ENCODE data around the gene BEND7. TPM values are rescaled to one million over a fixed set of nuclear protein-coding genes. Genes with fewer than 3 reads are reported as not detected.

Gene BEND7
- total RNA-seq, 1 experiment from 2014 or later = 3.1 TPM

DNA sequence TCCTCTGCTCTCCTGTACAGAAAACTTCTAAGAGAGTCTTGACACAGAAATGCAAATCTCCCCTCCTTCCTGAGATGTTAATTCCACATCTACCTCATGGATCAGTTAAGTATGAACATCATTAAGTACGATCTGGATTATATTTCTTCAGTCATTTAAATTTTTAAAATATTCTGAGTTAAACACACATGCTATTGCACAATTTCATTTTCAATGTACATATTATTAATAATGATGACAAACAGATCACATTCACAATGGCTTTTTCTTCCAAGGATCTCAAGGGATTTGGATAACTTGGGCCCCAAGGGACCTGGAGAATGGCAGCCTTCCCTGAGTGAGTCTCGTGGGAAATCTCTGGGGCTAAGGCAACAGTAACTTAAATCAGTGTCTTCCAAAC, 16.2 kb downstream of the BEND7 start:
- no peaks in the 10 kb centered on the region for H3K27me3 ChIP-seq (replicated peaks)
- no peaks in the 10 kb centered on the region for H3K4me1 ChIP-seq (replicated peaks)
- no peak for DNase-seq (ENCODE audit: low read depth in 1 of 2, low spot score in 2 of 2)
- H3K9me3 ChIP-seq (replicated peaks) = no peaks in the 10 kb centered on the region
- H3K4me3 ChIP-seq = no peak overlapping the region
- no peaks in the 10 kb centered on the region for H3K36me3 ChIP-seq
- no peak overlapping the region for H3K27ac ChIP-seq

DNA sequence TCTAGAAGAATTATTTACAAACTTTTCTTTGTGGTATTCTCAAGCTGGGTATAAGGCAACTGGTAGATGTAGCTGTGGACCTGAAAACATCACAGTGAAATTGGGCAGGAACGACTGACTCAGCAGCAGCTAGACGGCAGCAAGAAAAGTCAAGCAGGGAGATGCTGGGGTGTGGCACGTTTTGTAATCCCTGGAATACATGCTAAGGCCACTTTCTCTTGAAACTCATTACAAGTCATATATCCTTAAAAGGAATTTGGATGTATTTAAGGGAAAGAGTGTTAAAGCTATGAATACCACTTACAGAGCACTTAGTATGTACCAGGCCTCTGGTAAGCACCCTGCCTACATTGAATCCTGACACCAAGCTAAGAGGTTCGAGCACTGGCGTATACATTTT, 17.4 kb downstream of the BEND7 start:
- H3K27me3 ChIP-seq (replicated peaks) = no peaks in the 10 kb centered on the region
- no peaks in the 10 kb centered on the region for H3K36me3 ChIP-seq
- H3K4me3 ChIP-seq = no peak overlapping the region
- no peak overlapping the region for H3K27ac ChIP-seq
- H3K9me3 ChIP-seq (replicated peaks) = no peaks in the 10 kb centered on the region
- no peaks in the 10 kb centered on the region for H3K4me1 ChIP-seq (replicated peaks)
- no peak for DNase-seq (ENCODE audit: low read depth in 1 of 2, low spot score in 2 of 2)

DNA sequence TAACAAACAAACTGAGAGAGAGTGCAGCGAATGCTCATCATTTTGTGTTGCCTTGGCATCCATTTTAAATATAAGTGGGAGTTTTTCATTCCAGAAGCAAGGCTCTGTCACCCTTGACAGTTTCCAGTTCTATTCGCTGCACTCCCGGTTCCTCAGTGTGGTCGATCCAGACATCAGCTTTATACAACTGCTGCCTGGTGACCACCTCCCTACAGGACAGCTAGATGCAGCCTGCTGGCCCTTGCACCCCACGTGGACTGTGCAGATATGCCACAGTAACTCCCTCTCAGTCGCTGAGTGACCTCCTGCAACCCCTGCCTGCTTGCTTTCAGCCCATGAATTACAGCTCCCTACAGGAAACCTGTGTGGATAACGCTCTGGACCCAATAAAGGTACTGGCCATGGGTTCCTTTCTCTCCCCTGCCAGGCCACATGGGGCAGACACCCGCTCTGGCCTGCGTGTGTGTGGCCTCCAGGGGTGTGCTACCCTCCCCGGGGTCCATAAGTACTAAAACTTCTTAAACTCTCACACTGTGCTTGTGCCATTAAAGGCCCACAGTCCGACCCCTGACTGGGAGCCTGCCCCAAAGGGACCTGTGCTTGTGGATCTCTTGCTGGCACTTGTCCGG, 23.6 kb downstream of the BEND7 start:
- Histone ChIP-seq H3K27ac (no peak overlapping the region), H3K9me3 (replicated peaks) (no peaks in the 10 kb centered on the region), H3K27me3 (replicated peaks) (no peaks in the 10 kb centered on the region), H3K36me3 (no peaks in the 10 kb centered on the region), H3K4me3 (no peak overlapping the region), H3K4me1 (replicated peaks) (peaks cover 8% of the 10 kb centered on the region)
- DNase-seq (ENCODE audit: low read depth in 1 of 2, low spot score in 2 of 2) = no peak

DNA sequence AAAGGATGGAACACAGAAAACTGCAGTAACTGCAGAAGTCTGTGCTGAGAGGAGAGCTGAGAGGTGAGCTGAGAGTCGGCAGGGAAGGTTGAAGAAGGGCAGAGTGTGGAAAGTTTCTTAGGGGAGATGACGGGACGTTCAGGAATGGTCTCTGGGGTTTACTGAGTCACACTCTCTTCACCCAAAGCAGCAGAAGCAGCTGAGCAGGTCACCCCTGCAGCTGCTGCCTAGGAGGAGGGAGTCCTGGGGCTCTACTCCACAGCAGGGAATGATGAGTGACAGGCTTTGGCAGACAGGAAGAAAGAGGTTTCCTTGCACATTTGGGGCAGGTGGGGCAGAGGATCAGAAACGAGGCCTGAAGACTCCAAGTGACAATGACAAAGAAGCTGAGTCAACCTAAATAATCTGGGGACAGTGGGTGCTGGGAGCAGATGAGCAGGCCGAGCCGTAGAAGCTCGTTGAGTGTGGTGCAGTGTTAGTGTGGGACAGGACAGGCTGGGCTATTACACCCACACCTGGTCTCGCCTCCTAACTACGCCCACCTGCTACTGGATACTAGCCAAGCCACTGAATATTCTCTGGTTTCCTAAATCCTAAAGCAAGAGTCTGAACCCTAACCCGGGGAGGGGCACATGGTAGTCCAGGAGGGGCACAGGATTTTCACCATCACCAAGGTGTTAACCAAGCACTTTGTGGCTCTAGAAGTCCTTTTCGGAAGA, 24.9 kb downstream of the BEND7 start:
- Histone ChIP-seq H3K9me3 (replicated peaks) (no peaks in the 10 kb centered on the region), H3K27me3 (replicated peaks) (no peaks in the 10 kb centered on the region), H3K27ac (no peak overlapping the region), H3K4me1 (replicated peaks) (peaks cover 8% of the 10 kb centered on the region), H3K4me3 (no peak overlapping the region), H3K36me3 (no peaks in the 10 kb centered on the region)
- peak in 1 of 2 experiments; percentile 6 for DNase-seq (ENCODE audit: low read depth in 1 of 2, low spot score in 2 of 2)

DNA sequence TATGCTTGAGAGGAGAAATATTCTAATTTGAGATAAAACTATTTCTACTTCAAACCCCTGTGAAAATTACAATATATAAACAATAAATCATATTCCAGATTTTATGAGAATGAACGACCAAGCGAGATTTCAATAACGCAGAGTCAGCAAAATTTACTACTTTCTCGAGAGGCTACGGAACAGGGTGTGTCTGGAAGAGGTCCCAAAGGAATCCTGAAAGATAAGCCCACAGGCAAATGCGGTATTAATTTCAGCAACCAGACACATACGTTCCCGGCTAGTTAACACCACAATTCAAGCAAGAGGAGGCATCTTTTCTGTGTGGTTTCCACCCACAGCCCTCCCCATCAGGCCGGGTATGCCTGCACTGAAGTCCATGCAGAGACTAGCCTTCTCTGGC, 26.4 kb downstream of the BEND7 start:
- no peak for DNase-seq (ENCODE audit: low read depth in 1 of 2, low spot score in 2 of 2)
- Histone ChIP-seq H3K27me3 (replicated peaks) (no peaks in the 10 kb centered on the region), H3K4me3 (no peak overlapping the region), H3K9me3 (replicated peaks) (no peaks in the 10 kb centered on the region), H3K36me3 (no peaks in the 10 kb centered on the region), H3K27ac (no peak overlapping the region), H3K4me1 (replicated peaks) (peaks cover 8% of the 10 kb centered on the region)

DNA sequence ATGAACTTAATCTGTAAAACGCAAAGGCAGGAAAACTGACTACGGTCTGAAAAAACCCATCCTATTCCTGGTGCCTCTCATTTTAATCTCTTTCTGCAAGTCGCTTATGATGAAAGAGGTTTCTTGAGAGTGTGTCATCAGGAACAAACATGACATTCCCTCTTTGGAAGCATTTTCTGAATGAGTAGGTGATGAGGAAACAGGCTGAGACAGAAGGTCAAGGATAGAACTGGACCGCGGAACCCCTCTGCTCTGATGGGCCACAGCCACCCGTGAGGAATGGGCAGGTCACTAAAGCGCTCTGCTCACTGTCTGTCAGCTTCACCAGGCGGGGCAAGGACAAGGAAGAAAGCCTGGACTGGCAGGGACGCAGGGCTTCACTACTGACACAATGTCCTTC, 28.6 kb downstream of the BEND7 start:
- no peaks in the 10 kb centered on the region for H3K9me3 ChIP-seq (replicated peaks)
- H3K36me3 ChIP-seq = no peaks in the 10 kb centered on the region
- H3K27ac ChIP-seq = no peak overlapping the region
- H3K27me3 ChIP-seq (replicated peaks) = no peaks in the 10 kb centered on the region
- H3K4me1 ChIP-seq (replicated peaks) = peaks cover 8% of the 10 kb centered on the region
- no peak for DNase-seq (ENCODE audit: low read depth in 1 of 2, low spot score in 2 of 2)
- H3K4me3 ChIP-seq = no peak overlapping the region

DNA sequence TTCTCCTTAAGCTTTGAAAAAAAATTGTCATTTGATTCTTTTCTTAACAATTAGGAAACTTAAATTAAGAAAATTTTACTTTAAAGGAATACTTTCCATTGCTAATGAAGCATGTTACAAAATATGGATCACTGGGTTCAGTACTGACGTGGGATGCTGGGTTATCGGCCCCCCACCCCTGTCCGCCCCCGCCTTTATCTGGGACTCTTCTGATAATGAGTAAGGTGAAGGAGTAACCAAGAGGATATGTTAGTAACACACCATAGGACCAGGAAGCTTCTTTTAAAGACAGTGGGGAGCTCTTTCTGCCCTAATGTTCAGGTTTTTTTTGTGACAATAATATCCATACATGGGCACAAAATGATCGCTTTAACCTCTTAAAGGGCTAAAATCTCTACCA, 29.7 kb downstream of the BEND7 start:
- Histone ChIP-seq H3K36me3 (no peaks in the 10 kb centered on the region), H3K4me1 (replicated peaks) (peaks cover 8% of the 10 kb centered on the region), H3K27ac (no peak overlapping the region), H3K27me3 (replicated peaks) (no peaks in the 10 kb centered on the region), H3K9me3 (replicated peaks) (no peaks in the 10 kb centered on the region), H3K4me3 (no peak overlapping the region)
- DNase-seq (ENCODE audit: low read depth in 1 of 2, low spot score in 2 of 2) = no peak

DNA sequence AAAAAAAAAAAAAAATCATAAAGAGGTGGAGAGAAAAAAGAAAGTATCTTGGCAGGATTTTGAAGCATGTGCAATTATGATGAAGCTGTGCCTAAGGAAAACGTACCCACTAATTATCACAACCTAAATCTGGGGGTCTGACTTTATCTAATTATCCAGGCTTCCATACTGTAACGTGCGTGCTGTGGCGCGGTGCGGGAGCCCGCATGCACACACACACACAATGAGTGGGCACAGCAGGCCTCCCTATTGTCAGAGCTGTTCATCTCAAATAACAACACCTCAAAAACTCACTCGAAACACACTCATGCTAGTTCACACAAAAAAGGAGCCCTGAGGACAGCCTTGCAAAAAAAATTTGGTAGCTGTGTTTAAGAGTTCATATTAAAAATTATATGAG, 31.9 kb downstream of the BEND7 start:
- no peaks in the 10 kb centered on the region for H3K27me3 ChIP-seq (replicated peaks)
- no peak for DNase-seq (ENCODE audit: low read depth in 1 of 2, low spot score in 2 of 2)
- no peaks in the 10 kb centered on the region for H3K4me1 ChIP-seq (replicated peaks)
- no peaks in the 10 kb centered on the region for H3K36me3 ChIP-seq
- no peak overlapping the region for H3K27ac ChIP-seq
- no peak overlapping the region for H3K4me3 ChIP-seq
- no peaks in the 10 kb centered on the region for H3K9me3 ChIP-seq (replicated peaks)

DNA sequence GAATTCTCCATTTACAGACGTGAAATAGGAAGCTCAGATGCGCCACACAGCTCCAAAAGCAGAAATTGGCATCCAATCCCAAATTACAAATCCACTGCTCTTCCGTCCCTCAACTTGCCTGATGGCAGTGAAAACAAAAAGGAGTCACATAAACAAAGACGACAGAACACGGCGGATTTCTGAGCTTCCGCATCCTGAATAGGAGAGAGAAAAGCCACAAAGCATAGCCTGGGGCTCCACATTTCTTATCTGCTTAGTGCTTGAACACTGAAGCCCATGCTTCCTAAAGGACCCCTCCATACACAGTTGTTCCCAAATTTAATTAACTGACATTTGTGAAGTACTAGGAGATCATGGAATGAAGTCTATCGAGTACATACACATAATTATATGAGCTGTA, 32.6 kb downstream of the BEND7 start:
- Histone ChIP-seq H3K4me3 (no peak overlapping the region), H3K9me3 (replicated peaks) (no peaks in the 10 kb centered on the region), H3K4me1 (replicated peaks) (no peaks in the 10 kb centered on the region), H3K36me3 (no peaks in the 10 kb centered on the region), H3K27ac (no peak overlapping the region), H3K27me3 (replicated peaks) (no peaks in the 10 kb centered on the region)
- DNase-seq (ENCODE audit: low read depth in 1 of 2, low spot score in 2 of 2) = no peak

DNA sequence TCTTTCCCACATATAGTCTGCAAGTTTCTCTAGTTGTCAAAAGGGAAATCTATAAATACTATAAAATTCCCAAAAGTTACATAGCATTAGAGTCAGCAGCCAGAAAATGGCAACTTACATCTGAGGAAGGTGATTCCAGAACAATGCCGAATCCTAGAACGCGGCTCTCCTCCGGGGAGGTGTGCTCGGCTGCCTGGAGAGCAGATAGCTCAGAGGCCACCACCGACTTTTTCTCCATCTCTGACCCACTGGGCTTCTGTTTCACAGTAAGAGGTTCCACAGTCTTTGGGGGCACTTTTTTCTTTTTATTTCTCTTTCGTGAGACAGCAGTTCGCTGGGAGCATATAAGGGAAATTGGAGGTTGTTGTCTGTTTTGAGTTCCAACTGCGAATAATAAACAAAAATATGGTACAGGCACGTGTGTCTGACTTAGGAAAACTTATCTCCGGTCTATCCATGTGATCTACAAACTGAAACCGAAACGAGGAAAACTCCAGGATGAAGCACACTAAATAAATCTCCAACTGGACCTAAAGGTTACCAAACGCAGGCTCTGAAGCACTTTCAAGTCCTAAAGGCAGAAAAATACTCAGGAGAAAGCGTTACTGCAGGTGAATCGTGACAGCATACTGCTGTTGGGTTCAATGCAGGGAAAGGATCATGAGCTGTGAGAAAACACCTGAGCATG, 36.2 kb downstream of the BEND7 start:
- peak in 1 of 2 experiments; percentile 3 for DNase-seq (ENCODE audit: low read depth in 1 of 2, low spot score in 2 of 2)
- no peaks in the 10 kb centered on the region for H3K9me3 ChIP-seq (replicated peaks)
- H3K4me3 ChIP-seq = peak overlapping the region; percentile 16; the same call in 1 of the 2 replicates
- H3K4me1 ChIP-seq (replicated peaks) = no peaks in the 10 kb centered on the region
- no peak overlapping the region for H3K27ac ChIP-seq
- no peaks in the 10 kb centered on the region for H3K27me3 ChIP-seq (replicated peaks)
- H3K36me3 ChIP-seq = no peaks in the 10 kb centered on the region

DNA sequence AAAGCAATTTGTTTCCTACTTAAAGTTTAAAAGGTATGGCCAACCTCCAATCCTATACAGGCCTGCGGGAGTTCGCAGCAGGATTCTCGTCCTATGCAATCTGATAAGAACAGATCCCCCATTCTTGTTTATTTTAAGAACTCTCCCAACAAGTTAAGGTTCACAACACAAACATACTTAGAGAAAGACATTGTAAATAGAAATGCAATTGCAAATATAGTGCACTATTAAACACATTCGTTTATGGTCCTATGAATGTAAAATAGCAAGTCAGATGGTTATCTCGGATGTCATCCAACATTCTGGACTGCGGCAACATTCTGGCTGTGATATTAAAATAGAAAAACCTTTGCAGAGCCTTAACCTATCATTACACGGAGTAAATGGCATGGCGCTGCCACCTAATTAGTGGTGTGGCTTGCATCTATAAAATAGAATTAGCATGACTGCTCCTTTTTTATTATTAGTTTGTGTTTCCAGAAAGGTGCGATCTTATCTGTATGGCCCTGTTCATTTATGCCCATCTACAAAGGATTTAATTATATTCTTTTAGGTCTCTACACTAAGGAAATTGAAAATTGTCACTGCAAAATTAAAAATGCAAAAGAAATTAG, 37.0 kb downstream of the BEND7 start:
- Histone ChIP-seq H3K9me3 (replicated peaks) (no peaks in the 10 kb centered on the region), H3K27ac (no peak overlapping the region), H3K4me3 (no peak overlapping the region), H3K36me3 (no peaks in the 10 kb centered on the region), H3K4me1 (replicated peaks) (no peaks in the 10 kb centered on the region), H3K27me3 (replicated peaks) (no peaks in the 10 kb centered on the region)
- DNase-seq (ENCODE audit: low read depth in 1 of 2, low spot score in 2 of 2) = no peak

DNA sequence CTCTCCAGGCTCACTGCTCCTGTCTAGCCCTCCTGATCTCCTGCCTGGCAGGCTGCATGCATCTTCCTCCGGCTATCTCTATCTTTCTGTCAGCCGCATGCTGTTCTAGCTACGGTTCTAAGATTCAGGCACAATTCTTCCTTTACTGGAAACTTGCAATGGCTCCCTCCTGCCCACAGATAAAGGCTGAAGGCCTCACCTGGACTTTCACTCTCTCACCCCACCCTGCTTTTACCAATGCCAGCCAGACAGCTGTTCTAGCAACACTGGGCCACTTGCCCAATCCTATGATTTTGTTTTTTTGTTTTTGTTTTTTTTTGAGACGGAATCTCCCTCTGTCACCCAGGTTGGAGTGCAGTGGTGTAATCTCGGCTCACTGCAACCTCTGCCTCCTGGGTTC, 38.3 kb downstream of the BEND7 start:
- H3K36me3 ChIP-seq = no peaks in the 10 kb centered on the region
- no peaks in the 10 kb centered on the region for H3K27me3 ChIP-seq (replicated peaks)
- no peaks in the 10 kb centered on the region for H3K4me1 ChIP-seq (replicated peaks)
- no peaks in the 10 kb centered on the region for H3K9me3 ChIP-seq (replicated peaks)
- no peak overlapping the region for H3K4me3 ChIP-seq
- H3K27ac ChIP-seq = no peak overlapping the region
- no peak for DNase-seq (ENCODE audit: low read depth in 1 of 2, low spot score in 2 of 2)

DNA sequence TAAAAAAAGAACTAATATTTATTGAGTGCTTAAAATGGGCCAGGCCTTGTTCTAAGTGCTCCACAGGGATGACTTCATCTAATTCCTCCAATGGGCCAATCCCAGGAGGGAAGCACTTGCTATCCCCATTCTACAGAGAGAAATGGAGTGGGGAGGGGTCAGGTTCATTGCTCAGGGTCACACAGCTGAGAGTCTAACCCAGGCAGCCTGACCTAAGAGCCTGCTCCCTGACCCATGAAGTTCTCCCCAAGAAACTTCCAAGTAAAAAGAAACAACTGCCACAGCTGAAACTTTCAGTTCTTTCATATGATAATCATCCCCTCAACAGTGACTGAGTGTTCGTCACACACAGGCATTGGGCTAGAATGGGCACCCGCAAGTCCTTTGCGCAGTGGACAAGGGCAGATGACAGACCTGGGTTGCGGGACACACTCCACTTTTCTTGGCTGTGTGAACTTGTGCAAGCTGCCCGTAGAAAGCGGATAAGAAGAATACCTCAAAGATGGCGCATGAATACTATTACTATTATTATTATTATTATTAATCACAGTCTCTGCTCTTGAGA, 39.7 kb downstream of the BEND7 start:
- no peak for DNase-seq (ENCODE audit: low read depth in 1 of 2, low spot score in 2 of 2)
- H3K9me3 ChIP-seq (replicated peaks) = no peaks in the 10 kb centered on the region
- no peak overlapping the region for H3K4me3 ChIP-seq
- H3K27ac ChIP-seq = no peak overlapping the region
- H3K4me1 ChIP-seq (replicated peaks) = no peaks in the 10 kb centered on the region
- no peaks in the 10 kb centered on the region for H3K27me3 ChIP-seq (replicated peaks)
- no peaks in the 10 kb centered on the region for H3K36me3 ChIP-seq

DNA sequence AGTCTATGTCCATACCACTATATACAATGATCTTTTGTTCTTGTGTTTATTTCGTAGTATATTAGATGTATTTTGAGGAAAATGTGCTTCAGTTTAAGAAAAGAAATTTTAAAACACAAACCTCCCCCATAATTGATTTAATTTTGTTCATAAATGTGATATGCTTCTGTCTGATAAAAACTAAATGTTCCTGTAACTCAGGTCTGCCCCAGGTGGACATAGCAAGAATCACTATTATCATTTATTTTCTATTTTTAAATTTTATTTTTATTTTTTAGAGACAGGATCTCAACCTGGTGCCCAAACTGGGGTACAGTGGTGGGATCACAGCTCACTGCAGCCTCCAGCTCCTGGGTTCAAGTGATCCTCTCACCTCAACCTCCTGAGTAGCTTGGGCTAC, 43.2 kb downstream of the BEND7 start:
- no peak overlapping the region for H3K4me3 ChIP-seq
- no peak overlapping the region for H3K27ac ChIP-seq
- no peak for DNase-seq (ENCODE audit: low read depth in 1 of 2, low spot score in 2 of 2)
- no peaks in the 10 kb centered on the region for H3K36me3 ChIP-seq
- H3K27me3 ChIP-seq (replicated peaks) = no peaks in the 10 kb centered on the region
- H3K9me3 ChIP-seq (replicated peaks) = no peaks in the 10 kb centered on the region
- no peaks in the 10 kb centered on the region for H3K4me1 ChIP-seq (replicated peaks)
